ENCODE results near the gene NAA20.
A peak's percentile ranks its signal among the peaks of the same experiment; 100 is the strongest.
"Not testable (repeated sequence)": the region's sequence is repeated elsewhere in the genome, so short reads cannot be mapped to it uniquely, and the experiment has no call there.

NAA20 gene

GRCh38 chr20:19990850-19991249, 26.3 kb upstream of the NAA20 start:
- FAIRE-seq (no peak), DNase-seq (ENCODE audit: insufficient read length, low spot score) (no peak)

GRCh38 chr20:19991308-19991707, 25.9 kb upstream of the NAA20 start:
- DNase-seq (ENCODE audit: insufficient read length, low spot score) = no peak
- FAIRE-seq = no peak

- FAIRE-seq (no peak), DNase-seq (ENCODE audit: insufficient read length, low spot score) (no peak)
Observed at GRCh38 chr20:19991854-19992253, 25.3 kb upstream of the NAA20 start.

GRCh38 chr20:19992996-19993908, 23.9 kb upstream of the NAA20 start:
- DNase-seq (ENCODE audit: insufficient read length, low spot score) = no peak
- no peak for FAIRE-seq

- FAIRE-seq = no peak
- no peak for DNase-seq (ENCODE audit: insufficient read length, low spot score)
Observed at GRCh38 chr20:19993958-19994669, 23.0 kb upstream of the NAA20 start.

- peak; percentile 28 for DNase-seq (ENCODE audit: insufficient read length, low spot score)
- FAIRE-seq = no peak
Observed at GRCh38 chr20:19995220-19995863, 21.8 kb upstream of the NAA20 start.

GRCh38 chr20:19996222-19996621, 20.9 kb upstream of the NAA20 start:
- FAIRE-seq = no peak
- DNase-seq (ENCODE audit: insufficient read length, low spot score) = no peak

GRCh38 chr20:19996917-19997316, 20.2 kb upstream of the NAA20 start:
- no peak for FAIRE-seq
- DNase-seq (ENCODE audit: insufficient read length, low spot score) = no peak

- no peak for DNase-seq (ENCODE audit: insufficient read length, low spot score)
- no peak for FAIRE-seq
Observed at GRCh38 chr20:19998990-19999705, 18.0 kb upstream of the NAA20 start.

GRCh38 chr20:20000211-20000968, 16.8 kb upstream of the NAA20 start:
- no peak for FAIRE-seq

GRCh38 chr20:20002101-20002998, 14.8 kb upstream of the NAA20 start:
- DNase-seq (ENCODE audit: insufficient read length, low spot score) (no peak), FAIRE-seq (no peak)

More at GRCh38 chr20:20000211-20000968, 16.8 kb upstream of the NAA20 start:
- no peak for DNase-seq (ENCODE audit: insufficient read length, low spot score)

GRCh38 chr20:20003031-20003954, 13.9 kb upstream of the NAA20 start:
- no peak for FAIRE-seq
- DNase-seq (ENCODE audit: insufficient read length, low spot score) = peak; percentile 14

GRCh38 chr20:20003955-20004322, 13.2 kb upstream of the NAA20 start:
- not testable (repeated sequence) for FAIRE-seq; DNase-seq (ENCODE audit: insufficient read length, low spot score)

- DNase-seq (ENCODE audit: insufficient read length, low spot score) = no peak
- no peak for FAIRE-seq
Observed at GRCh38 chr20:20005342-20005741, 11.8 kb upstream of the NAA20 start.

GRCh38 chr20:20009784-20010253, 7.3 kb upstream of the NAA20 start:
- no peak for DNase-seq (ENCODE audit: insufficient read length, low spot score)
- no peak for FAIRE-seq

- no peak for FAIRE-seq
- DNase-seq (ENCODE audit: insufficient read length, low spot score) = no peak
Observed at GRCh38 chr20:20010639-20011500, 6.3 kb upstream of the NAA20 start.

GRCh38 chr20:20012541-20012940, 4.6 kb upstream of the NAA20 start:
- no peak for FAIRE-seq
- DNase-seq (ENCODE audit: insufficient read length, low spot score) = no peak

Measured in GM19239 (cell line).